ENCODE measurements around the gene ARID5B.

Gene ARID5B

DNA sequence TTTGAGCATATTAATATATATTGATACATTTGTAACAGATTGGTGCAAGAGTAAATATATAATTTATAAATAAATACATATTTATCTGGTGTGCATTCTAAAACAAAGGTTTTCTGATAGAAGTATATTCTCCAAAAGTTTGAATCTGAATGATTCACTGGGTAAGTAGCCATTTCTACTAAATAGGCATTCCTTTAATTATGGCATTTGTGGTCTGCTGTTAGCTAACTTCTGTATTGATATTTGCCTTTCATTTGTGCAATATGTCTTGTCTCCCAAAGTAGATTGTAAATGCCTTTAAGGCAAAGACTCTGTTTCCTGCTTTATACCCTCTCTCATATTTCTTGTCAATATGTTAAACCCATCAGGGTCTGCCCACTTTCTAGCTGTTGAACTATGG, 11.1 kb upstream of the ARID5B start:
- no peak for TF ChIP-seq CTCF (IDR thresholded peaks at IDR 0.05)
- H3K27me3 ChIP-seq, result no peaks in the 10 kb centered on the region
- H3K4me3 ChIP-seq, result no peak overlapping the region
- H3K4me1 ChIP-seq, result no peaks in the 10 kb centered on the region
- H3K27ac ChIP-seq, result no peak overlapping the region
- no peak for DNase-seq
- H3K9me3 ChIP-seq, result no peaks in the 10 kb centered on the region
- no peaks in the 10 kb centered on the region for H3K36me3 ChIP-seq
- intact Hi-C loops (cut with DNase I; ENCODE audit: low total_unique reads), result no loop called here

GRCh38 chr10:61890881-61891409, 10.6 kb upstream of the ARID5B start:
- no peak overlapping the region for H3K27ac ChIP-seq

GRCh38 chr10:61891906-61892585, 9.5 kb upstream of the ARID5B start:
- Histone ChIP-seq H3K4me1 (peaks cover 0 to 4% (median 2%) of the 10 kb centered on the region in 4 donors), H3K4me3 (no peak overlapping the region), H3K9me3 (no peaks in the 10 kb centered on the region), H3K27ac (no peak overlapping the region), H3K36me3 (no peaks in the 10 kb centered on the region), H3K27me3 (no peaks in the 10 kb centered on the region)
- intact Hi-C loops (cut with DNase I; ENCODE audit: low total_unique reads), result no loop called here
- TF ChIP-seq CTCF (IDR thresholded peaks at IDR 0.05), result no peak
- no peak for DNase-seq

More at GRCh38 chr10:61890881-61891409, 10.6 kb upstream of the ARID5B start:
- Histone ChIP-seq H3K36me3 (no peaks in the 10 kb centered on the region), H3K27me3 (no peaks in the 10 kb centered on the region), H3K4me3 (no peak overlapping the region), H3K9me3 (no peaks in the 10 kb centered on the region), H3K4me1 (no peaks in the 10 kb centered on the region)
- no peak for TF ChIP-seq CTCF (IDR thresholded peaks at IDR 0.05)
- no peak for DNase-seq
- intact Hi-C loops (cut with DNase I; ENCODE audit: low total_unique reads), result no loop called here

- no peak overlapping the region for H3K4me3 ChIP-seq
- no peak overlapping the region for H3K27ac ChIP-seq
- TF ChIP-seq CTCF (IDR thresholded peaks at IDR 0.05), result no peak
- H3K36me3 ChIP-seq, result no peaks in the 10 kb centered on the region
- DNase-seq, result no peak
- no peaks in the 10 kb centered on the region for H3K9me3 ChIP-seq
- intact Hi-C loops (cut with DNase I; ENCODE audit: low total_unique reads), result no loop called here
- H3K4me1 ChIP-seq, result peaks cover 0 to 13% (median 6%) of the 10 kb centered on the region in 4 donors
- no peaks in the 10 kb centered on the region for H3K27me3 ChIP-seq
Observed at GRCh38 chr10:61892961-61893360, 8.5 kb upstream of the ARID5B start.

DNA sequence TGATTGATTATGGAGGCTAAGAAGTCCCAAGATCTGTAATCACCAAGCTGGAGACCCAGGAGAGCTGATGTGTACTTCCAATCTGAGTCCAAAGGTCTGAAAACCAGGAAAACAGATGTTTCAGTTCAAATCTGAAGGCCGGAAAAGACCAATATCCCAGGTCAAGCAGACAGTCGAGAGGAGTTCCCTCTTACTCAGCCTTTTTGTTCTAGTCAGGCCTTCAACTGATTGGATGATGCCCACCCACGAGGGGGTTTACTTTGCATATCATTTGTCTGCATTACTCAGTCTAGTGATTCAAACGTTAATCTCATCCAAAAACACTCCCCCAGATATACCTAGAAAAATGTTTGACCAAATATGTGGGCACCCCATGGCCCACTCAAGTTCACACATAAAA, 7.4 kb upstream of the ARID5B start:
- Histone ChIP-seq H3K4me3 (no peak overlapping the region), H3K36me3 (no peaks in the 10 kb centered on the region), H3K27ac (no peak overlapping the region), H3K4me1 (peaks cover 0 to 21% (median 8%) of the 10 kb centered on the region in 4 donors), H3K9me3 (no peaks in the 10 kb centered on the region), H3K27me3 (no peaks in the 10 kb centered on the region)
- no peak for TF ChIP-seq CTCF (IDR thresholded peaks at IDR 0.05)
- DNase-seq, result no peak
- intact Hi-C loops (cut with DNase I; ENCODE audit: low total_unique reads), result no loop called here

Data from tibial artery (tissue), 4 donors.